GM19193 (cell line): Measurements from ENCODE around the gene ACAD10.
A peak's percentile ranks its signal among the peaks of the same experiment; 100 is the strongest.

Experiments used
- POLR2A ChIP-seq: IDR thresholded peaks from 4 replicates; pipeline ENCODE4 v1.6.1; 2011; ENCODE audit not compliant: insufficient read depth, insufficient read length; ENCODE audit errors: extremely low read depth

The ACAD10 gene

DNA sequence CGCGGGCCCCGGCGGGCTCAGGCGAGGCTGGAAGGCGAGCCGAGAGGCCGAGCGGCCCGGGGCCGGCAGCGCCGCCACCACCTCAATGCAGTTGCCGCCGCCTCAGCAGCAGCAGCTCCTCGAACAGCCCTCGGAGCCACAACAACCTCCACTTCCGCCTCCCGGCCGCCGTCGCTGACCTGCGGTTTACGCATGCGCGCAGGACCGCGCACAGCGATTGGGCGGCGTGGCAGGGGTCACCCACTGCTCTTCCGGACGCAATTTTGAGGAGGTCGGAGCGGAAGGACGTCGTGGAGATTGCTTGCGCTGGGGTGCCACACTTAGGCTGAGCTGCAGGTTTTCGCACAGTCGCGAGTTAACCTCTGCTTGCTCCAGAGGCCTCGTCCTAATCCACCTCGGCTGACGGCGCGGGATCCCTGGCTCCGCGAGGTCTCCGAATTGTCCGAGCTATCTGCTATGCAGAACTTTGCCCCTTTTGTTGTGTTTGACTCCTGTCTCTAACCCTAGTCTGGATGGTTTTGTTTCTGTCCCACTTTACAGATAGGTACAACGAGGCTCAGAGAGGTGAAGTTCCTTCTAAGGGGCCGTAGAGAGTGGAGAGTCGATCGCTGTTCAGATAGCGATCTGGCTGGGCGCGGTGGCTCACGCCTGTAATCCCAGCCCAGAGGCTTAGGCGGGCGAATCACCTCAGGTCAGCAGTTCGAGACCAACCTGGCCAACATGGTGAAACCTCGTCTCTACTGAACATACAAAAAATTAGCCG is at the start of gene ACAD10, which contains the start of gene BRAP:
Gene ACAD10, plus strand, starts transcription at position 243 of the 763 bp plus-strand sequence. CDS start 6,657 bp downstream, outside the sequence.
Gene BRAP, minus strand, starts transcription at position 146 of the 763 bp plus-strand sequence. CDS start 164 bp downstream, outside the sequence.
- TF ChIP-seq POLR2A: peak; percentile 98

DNA sequence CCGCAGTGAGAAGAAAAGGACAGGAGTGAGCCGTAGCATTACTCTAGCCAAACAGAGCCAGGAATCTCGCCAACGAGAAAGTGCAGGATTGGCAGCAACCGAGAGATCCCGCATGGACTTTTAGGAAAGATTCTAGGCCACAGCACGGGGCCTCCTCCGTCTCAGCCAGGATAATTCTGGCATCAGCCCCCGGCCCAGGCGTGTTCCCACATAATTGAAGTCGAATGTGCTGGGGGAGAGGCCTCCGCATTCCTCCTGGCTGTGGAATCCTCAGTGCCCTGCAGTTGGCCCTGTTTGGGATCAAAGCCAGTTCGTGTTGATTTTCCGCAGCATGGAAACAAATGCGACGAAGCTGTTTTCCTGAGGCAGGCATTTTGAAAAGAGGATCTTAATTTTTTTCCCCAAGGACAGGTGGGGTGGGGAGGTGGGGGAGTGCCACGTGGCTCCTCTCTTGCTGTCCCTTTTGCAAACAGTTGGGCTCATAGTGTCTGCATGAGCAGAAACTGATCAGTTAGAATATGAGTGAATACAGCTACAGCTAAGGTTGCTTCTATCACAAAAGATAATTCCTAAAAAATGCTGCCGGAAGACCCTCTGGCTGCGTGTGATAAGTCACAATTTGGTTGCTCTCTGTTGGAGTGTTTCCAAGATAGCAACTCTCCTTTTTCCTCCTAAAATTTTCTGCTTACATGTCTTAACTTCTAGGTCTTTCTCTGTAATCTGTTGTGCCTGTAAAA is 49.5 kb upstream of the ACAD10 start:
- no peak for TF ChIP-seq POLR2A

GRCh38 chr12:111638556-111638955 is 47.3 kb upstream of the ACAD10 start:
- TF ChIP-seq POLR2A: no peak

DNA sequence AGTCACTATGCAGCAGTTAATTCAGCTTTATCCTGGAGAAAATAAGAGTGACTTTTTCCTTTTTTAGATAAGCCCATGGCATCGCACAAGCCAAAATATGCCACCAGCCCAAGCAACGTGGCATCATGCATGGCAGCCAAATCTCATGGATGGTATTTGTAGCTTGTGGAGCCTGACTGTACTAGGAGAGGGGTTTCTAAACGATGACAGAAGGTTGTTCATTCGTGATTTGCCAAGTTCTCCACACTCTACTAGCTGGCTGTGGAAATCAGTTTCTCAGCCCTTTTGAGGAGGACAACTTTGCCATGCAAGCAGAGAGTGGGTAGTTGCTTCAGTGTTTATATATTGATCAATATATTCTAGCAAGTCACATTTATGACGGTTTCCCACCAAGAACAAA is 45.3 kb upstream of the ACAD10 start:
- TF ChIP-seq POLR2A: no peak

GRCh38 chr12:111642681-111643426 is 43.0 kb upstream of the ACAD10 start:
- TF ChIP-seq POLR2A: no peak

DNA sequence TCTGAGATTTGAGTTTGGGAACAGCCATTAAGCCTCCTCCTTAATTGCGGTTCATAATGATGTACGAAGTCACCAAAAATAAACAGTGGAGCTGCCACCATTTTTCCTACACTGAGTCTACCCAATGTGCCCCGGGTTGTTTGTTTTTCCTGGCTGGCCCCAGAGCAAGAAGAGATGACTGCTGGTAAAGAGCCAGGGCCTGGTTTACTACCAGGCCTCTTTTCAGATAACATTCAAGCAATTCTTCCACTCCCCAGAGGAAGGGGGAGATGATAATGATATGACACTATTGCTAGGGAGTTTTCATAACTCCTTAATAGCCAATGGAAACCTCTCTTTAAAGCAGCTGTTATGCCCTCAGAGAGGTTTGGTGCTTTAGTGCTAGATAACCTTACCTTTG is 42.4 kb upstream of the ACAD10 start:
- no peak for TF ChIP-seq POLR2A

DNA sequence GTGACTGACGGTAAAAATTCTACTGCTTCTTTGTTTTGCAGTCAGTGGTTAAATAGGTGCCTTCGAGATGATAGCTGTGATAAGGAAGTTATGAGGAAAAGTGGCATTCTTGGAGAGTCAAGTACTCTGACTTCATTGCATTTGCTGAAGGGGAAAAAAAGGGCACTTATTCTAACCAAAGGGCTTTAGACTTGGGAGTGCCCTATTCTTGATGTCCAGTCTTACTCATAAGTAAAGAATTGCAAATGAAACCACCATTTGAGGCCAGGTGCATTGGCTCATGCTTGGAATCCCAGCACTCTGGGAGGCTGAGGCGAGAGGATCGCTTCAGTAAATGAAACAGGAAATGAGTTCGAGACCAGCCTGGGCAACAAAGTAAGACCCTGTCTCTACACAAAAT is 40.4 kb upstream of the ACAD10 start:
- no peak for TF ChIP-seq POLR2A

DNA sequence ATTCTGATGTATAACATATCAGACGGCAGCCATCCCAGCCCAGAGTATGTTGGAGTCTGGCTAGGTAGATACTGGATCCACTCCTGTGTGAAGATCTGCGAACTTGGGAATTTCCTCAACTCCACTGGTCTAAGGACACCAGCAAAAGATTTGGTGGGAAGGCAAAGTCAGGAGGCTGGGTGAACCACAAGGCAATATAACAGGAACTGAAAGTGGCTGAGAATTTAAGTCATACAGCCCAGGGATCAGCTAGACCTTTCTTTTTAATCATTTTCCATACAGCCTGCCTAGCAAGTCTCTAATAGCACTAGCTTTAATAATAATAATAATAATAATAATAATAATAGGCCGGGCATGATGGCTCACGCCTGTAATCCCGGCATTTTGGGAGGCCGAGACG is 34.9 kb upstream of the ACAD10 start:
- no peak for TF ChIP-seq POLR2A

DNA sequence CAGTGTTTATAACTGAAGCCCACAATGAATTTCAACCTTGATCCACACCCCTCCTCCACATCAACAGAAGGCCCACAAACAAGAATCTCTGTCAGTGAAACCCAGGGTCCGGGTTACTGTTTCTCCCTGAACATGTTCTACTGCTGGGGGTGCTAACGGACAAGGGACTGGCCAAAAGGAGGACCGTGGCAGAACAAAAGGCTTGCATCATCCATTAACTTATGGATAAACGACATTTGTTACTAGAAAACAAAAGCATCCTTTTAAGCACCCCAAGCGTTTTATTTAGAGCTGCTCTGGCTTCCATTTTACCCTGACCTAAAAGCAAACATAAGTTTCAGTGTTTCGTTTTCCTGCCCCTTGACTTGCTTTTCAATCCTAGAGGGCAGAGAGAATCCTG is 32.3 kb upstream of the ACAD10 start:
- no peak for TF ChIP-seq POLR2A

GRCh38 chr12:111655356-111655755 is 30.5 kb upstream of the ACAD10 start:
- TF ChIP-seq POLR2A: no peak

GRCh38 chr12:111656016-111656415 is 29.8 kb upstream of the ACAD10 start:
- no peak for TF ChIP-seq POLR2A

GRCh38 chr12:111664499-111664898 is 21.4 kb upstream of the ACAD10 start:
- no peak for TF ChIP-seq POLR2A

- TF ChIP-seq POLR2A: no peak
These were observed 20.6 kb upstream of the ACAD10 start for GRCh38 chr12:111664961-111665865.

DNA sequence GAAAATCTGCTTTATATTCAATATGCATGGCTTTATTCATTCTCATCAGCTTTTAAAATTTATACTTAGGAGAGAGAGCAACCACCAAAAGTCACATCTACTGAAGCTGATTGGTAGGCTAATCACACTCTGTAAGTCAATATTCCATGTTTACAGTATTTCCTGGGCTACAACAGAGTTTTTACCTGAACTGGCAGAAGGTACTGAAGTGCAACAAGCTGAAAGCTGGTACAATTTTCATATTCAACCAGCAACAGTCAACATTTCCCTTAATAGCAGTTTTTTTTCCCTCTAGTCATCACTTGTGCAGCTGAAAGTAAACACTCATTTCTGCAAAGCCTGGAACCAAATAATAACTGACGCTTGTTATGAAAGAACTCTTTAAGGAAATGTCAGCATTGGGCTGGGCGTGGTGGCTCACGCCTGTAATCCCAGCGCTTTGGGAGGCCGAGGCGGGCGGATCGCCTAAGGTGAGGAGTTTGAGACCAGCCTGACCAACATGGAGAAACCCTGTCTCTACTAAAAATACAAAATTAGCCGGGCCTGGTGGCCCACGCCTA is 13.0 kb upstream of the ACAD10 start:
- no peak for TF ChIP-seq POLR2A
